HK-2 (cell line): ENCODE results near the gene ALDH1A1.

Source experiments
- DNase-seq: peaks from one replicate; pipeline ENCODE4 v3.0.0-alpha.2; 2018; ENCODE audit not compliant: unreplicated experiment

The ALDH1A1 gene

DNA sequence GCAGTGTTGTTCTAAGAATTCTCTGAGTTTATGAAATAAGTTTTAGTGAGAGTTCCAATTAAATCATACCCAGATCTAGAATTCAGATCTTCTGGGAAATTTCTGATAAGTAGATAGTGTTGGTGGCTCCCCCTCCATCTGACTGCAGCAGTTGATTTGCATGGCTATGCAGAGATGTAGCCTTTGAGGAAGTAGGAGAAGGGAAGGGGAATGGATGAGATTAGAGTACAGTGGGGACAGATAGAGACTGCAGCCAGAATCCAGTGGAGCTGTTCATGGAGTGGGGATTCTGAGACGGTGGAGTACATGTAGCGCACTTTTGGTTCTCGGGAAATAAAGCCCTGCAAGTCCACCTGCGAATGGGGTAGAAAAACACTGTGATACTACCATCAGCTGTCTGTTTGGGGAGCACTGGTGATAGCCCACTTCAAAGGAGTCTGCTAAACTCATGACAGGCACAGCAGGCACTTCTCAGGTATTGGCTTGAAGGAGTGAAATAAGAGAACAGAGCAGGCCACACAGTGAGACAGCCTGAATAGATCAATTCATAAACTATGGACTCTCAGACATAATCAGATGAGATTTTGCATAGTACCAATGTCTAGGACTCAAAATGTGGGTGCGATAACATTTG, 96.8 kb downstream of the ALDH1A1 start:
- no peak for DNase-seq

- DNase-seq: no peak
These were observed 97.5 kb downstream of the ALDH1A1 start for GRCh38 chr9:72855321-72855720.
